MM.1S (cell line): ENCODE measurements around the gene PTPRN2.

Source experiments
- DNase-seq: peaks from one replicate; pipeline ENCODE4 v3.0.0-alpha.2; 2015
- H2AFZ ChIP-seq: fragments of 300-600 bp; sonication (generic); 2 replicates; pipeline ENCODE4 v1.6.0; 2016; ENCODE audit warnings: antibody characterized with exemption, low read length
- H3F3A ChIP-seq: fragments of 300-600 bp; sonication (generic); 2 replicates; pipeline ENCODE4 v1.6.1; 2016; ENCODE audit warnings: mild to moderate bottlenecking, antibody characterized with exemption, low read length, moderate library complexity, mixed read lengths; ENCODE audit not compliant: insufficient read depth
- H3K27ac ChIP-seq: fragments of 300-600 bp; sonication (generic); 2 replicates; pipeline ENCODE4 v1.5.1; 2016; ENCODE audit warnings: mild to moderate bottlenecking, low read length
- H3K27me3 ChIP-seq: fragments of 300-600 bp; sonication (generic); replicated peaks from 2 replicates; pipeline ENCODE4 v1.6.0; 2016; ENCODE audit warnings: low read length; ENCODE audit not compliant: insufficient read depth
- H3K36me3 ChIP-seq: fragments of 300-600 bp; sonication (generic); replicated peaks from 2 replicates; pipeline ENCODE4 v1.6.1; 2016; ENCODE audit warnings: mild to moderate bottlenecking, low read length, mixed read lengths; ENCODE audit not compliant: insufficient read depth
- H3K4me1 ChIP-seq: fragments of 300-600 bp; sonication (generic); 2 replicates; pipeline ENCODE4 v1.6.1; 2016; ENCODE audit warnings: low read length, mixed read lengths
- H3K4me2 ChIP-seq: fragments of 300-600 bp; sonication (generic); 2 replicates; pipeline ENCODE4 v1.6.0; 2016; ENCODE audit warnings: low read depth, low read length
- H3K4me3 ChIP-seq: fragments of 300-600 bp; sonication (generic); 2 replicates; pipeline ENCODE4 v1.5.1; 2016; ENCODE audit warnings: low read length, mixed read lengths
- H3K79me2 ChIP-seq: fragments of 300-600 bp; sonication (generic); 2 replicates; pipeline ENCODE4 v1.6.1; 2016; ENCODE audit warnings: mixed run types, low read length, mixed read lengths
- H3K9ac ChIP-seq: fragments of 300-600 bp; sonication (generic); 2 replicates; pipeline ENCODE4 v1.6.1; 2016; ENCODE audit warnings: low read length, mixed read lengths
- H3K9me2 ChIP-seq: fragments of 300-600 bp; sonication (generic); replicated peaks from 2 replicates; pipeline ENCODE4 v1.6.1; 2016; ENCODE audit warnings: mild to moderate bottlenecking, low read length, mixed read lengths; ENCODE audit not compliant: insufficient read depth
- H3K9me3 ChIP-seq: fragments of 300-600 bp; sonication (generic); replicated peaks from 2 replicates; pipeline ENCODE4 v1.6.1; 2016; ENCODE audit warnings: mild to moderate bottlenecking, low read length, mixed read lengths; ENCODE audit not compliant: insufficient read depth
- H4K20me1 ChIP-seq: fragments of 300-600 bp; sonication (generic); 2 replicates; pipeline ENCODE4 v1.6.1; 2016; ENCODE audit warnings: mild to moderate bottlenecking, low read length, moderate library complexity, mixed read lengths; ENCODE audit not compliant: insufficient read depth
- CTCF ChIP-seq: fragments of 300-600 bp; sonication (generic); IDR thresholded peaks from 2 replicates; pipeline ENCODE4 v1.5.1; 2016; ENCODE audit warnings: antibody characterized with exemption, low read length, mixed read lengths
- EZH2 ChIP-seq: fragments of 300-600 bp; sonication (generic); optimal IDR thresholded peaks from 2 replicates; pipeline ENCODE3; 2017; ENCODE audit warnings: low read depth, mild to moderate bottlenecking, antibody characterized with exemption, low read length, mixed read lengths
- EZH2phosphoT487 ChIP-seq: fragments of 300-600 bp; sonication (generic); IDR thresholded peaks from 2 replicates; pipeline ENCODE4 v1.6.1; 2018; ENCODE audit warnings: antibody characterized with exemption, low read length

The PTPRN2 gene

GRCh38 chr7:157601530-157601929 is 986.1 kb downstream of the PTPRN2 start:
- no peak for TF ChIP-seq EZH2
- H3K27me3 ChIP-seq, result peaks cover 84% of the 10 kb centered on the region
- H3K4me1 ChIP-seq, result no peaks in the 10 kb centered on the region
- H3K79me2 ChIP-seq, result no peaks in the 10 kb centered on the region
- no peak overlapping the region for H2AFZ ChIP-seq
- H3F3A ChIP-seq, result no peaks in the 10 kb centered on the region
- H3K9me2 ChIP-seq, result no peaks in the 10 kb centered on the region
- H4K20me1 ChIP-seq, result no peaks in the 10 kb centered on the region
- H3K4me2 ChIP-seq, result no peak overlapping the region
- H3K36me3 ChIP-seq, result no peaks in the 10 kb centered on the region
- no peak for DNase-seq
- H3K4me3 ChIP-seq, result no peak overlapping the region
- no peak overlapping the region for H3K27ac ChIP-seq
- no peaks in the 10 kb centered on the region for H3K9me3 ChIP-seq
- H3K9ac ChIP-seq, result no peak overlapping the region

- no peak overlapping the region for H3K27ac ChIP-seq
- no peaks in the 10 kb centered on the region for H3K9me3 ChIP-seq
- no peak overlapping the region for H3K4me3 ChIP-seq
- H3K36me3 ChIP-seq, result no peaks in the 10 kb centered on the region
- no peaks in the 10 kb centered on the region for H3K79me2 ChIP-seq
- H2AFZ ChIP-seq, result no peak overlapping the region
- TF ChIP-seq EZH2 (no peak), CTCF (no peak), EZH2phosphoT487 (no peak)
- no peak overlapping the region for H3K4me2 ChIP-seq
- DNase-seq, result no peak
- H4K20me1 ChIP-seq, result no peaks in the 10 kb centered on the region
- no peaks in the 10 kb centered on the region for H3K9me2 ChIP-seq
- H3F3A ChIP-seq, result no peaks in the 10 kb centered on the region
- H3K9ac ChIP-seq, result no peak overlapping the region
- H3K27me3 ChIP-seq, result peaks cover 84% of the 10 kb centered on the region
- H3K4me1 ChIP-seq, result no peaks in the 10 kb centered on the region
These were observed 988.1 kb downstream of the PTPRN2 start for GRCh38 chr7:157599491-157599890.

GRCh38 chr7:157597562-157597961 is 990.1 kb downstream of the PTPRN2 start:
- H3K27me3 ChIP-seq, result peaks cover 79% of the 10 kb centered on the region
- H4K20me1 ChIP-seq, result no peaks in the 10 kb centered on the region

GRCh38 chr7:157596881-157597280 is 990.7 kb downstream of the PTPRN2 start:
- Histone ChIP-seq H3K4me3 (no peak overlapping the region), H3K36me3 (no peaks in the 10 kb centered on the region), H3K9me3 (no peaks in the 10 kb centered on the region), H3F3A (no peaks in the 10 kb centered on the region), H3K9me2 (no peaks in the 10 kb centered on the region), H3K4me2 (no peak overlapping the region), H3K27ac (no peak overlapping the region), H3K9ac (no peak overlapping the region), H3K79me2 (no peaks in the 10 kb centered on the region), H2AFZ (no peak overlapping the region), H4K20me1 (no peaks in the 10 kb centered on the region), H3K4me1 (no peaks in the 10 kb centered on the region), H3K27me3 (peaks cover 74% of the 10 kb centered on the region)
- no peak for DNase-seq
- TF ChIP-seq EZH2phosphoT487 (no peak), CTCF (no peak), EZH2 (no peak)

More at GRCh38 chr7:157597562-157597961, 990.1 kb downstream of the PTPRN2 start:
- no peak overlapping the region for H3K4me2 ChIP-seq
- no peak overlapping the region for H3K4me3 ChIP-seq
- H3K9me2 ChIP-seq, result no peaks in the 10 kb centered on the region
- H2AFZ ChIP-seq, result no peak overlapping the region
- no peak for DNase-seq
- TF ChIP-seq EZH2phosphoT487, result no peak
- no peak for TF ChIP-seq EZH2
- TF ChIP-seq CTCF, result no peak
- no peaks in the 10 kb centered on the region for H3K9me3 ChIP-seq
- no peaks in the 10 kb centered on the region for H3K79me2 ChIP-seq
- no peaks in the 10 kb centered on the region for H3K36me3 ChIP-seq
- H3K9ac ChIP-seq, result no peak overlapping the region
- H3F3A ChIP-seq, result no peaks in the 10 kb centered on the region
- no peaks in the 10 kb centered on the region for H3K4me1 ChIP-seq
- H3K27ac ChIP-seq, result no peak overlapping the region
